Muscle of leg (tissue), 11 donors: Measurements from ENCODE around the gene MAT2A. TPM values are rescaled to one million over a fixed set of nuclear protein-coding genes. Genes with fewer than 3 reads are reported as not detected.
"Not testable (repeated sequence)": the region's sequence is repeated elsewhere in the genome, so short reads cannot be mapped to it uniquely, and the experiment has no call there.

ENCODE experiments used
- DNase-seq: peaks from one replicate; pipeline ENCODE4 v3.0.0; 2013
- H3K27ac ChIP-seq: one replicate; pipeline ENCODE4 v1.5.1; 2013; ENCODE audit warnings: mild to moderate bottlenecking, low read length, control low read depth
- H3K27me3 ChIP-seq: one replicate; pipeline ENCODE4 v1.6.1; 2013; ENCODE audit warnings: low read length; ENCODE audit not compliant: control insufficient read depth, insufficient read depth
- H3K36me3 ChIP-seq: one replicate; pipeline ENCODE4 v1.6.1; 2013; ENCODE audit warnings: low read length; ENCODE audit not compliant: control insufficient read depth, insufficient read depth
- H3K4me1 ChIP-seq: one replicate; pipeline ENCODE4 v1.6.1; 2013; ENCODE audit warnings: low read length; ENCODE audit not compliant: control insufficient read depth, insufficient read depth
- H3K4me3 ChIP-seq: one replicate; pipeline ENCODE4 v1.5.1; 2013; ENCODE audit warnings: low read length, control low read depth
- H3K9me3 ChIP-seq: replicated peaks from 2 replicates; pipeline ENCODE4 v1.6.1; 2013; ENCODE audit warnings: low read depth, low read length; ENCODE audit not compliant: control insufficient read depth
- WGBS: methylation state at CpG from one replicate; pipeline ENCODE4 v1.1.5; 2013; ENCODE audit warnings: missing lambda C conversion rate; ENCODE audit not compliant: insufficient coverage; 5-methylcytosine and 5-hydroxymethylcytosine counted together
- polyA plus RNA-seq, 8 donors: library from polyadenylated mRNA; unstranded; fragments of 120-200 nt; gene quantifications; one replicate each; pipeline versions ENCODE4 v1.2.1 to v1.2.3, GENCODE V29; 2013; ENCODE audit warnings: inconsistent platforms in 1 of 8, low replicate concordance in 1 of 8; ENCODE audit not compliant: insufficient read length in 8 of 8, insufficient read depth in 1 of 8
- total RNA-seq: library from RNA; stranded (reverse); fragments of 120-200 nt; gene quantifications from one replicate; pipeline ENCODE4 v1.2.4, GENCODE V29; 2013

MAT2A gene
- total and polyA plus RNA-seq, 9 donors = 71.5 to 240 (median 179) TPM

DNA sequence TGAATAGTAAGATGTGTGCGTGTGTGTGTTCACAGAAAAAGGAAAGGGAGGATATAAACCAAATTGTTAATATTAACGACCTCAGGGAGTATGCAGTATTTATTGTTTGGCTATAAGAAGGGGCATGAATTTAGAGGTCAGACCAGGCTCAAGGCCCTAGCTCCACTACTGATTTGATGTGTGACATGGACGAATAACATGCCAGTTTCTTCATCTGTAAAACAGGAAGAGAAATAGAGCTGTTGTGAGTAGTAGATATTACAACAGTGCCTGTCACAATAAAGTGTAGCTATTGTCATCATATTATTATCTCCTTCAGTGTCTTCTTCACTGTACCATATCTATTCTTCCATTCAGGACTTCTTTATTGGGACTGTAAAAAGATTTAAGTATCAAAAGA, 4.1 kb upstream of the MAT2A start:
- Histone ChIP-seq H3K4me3 (no peak overlapping the region), H3K4me1 (peaks cover 11% of the 10 kb centered on the region), H3K27ac (no peak overlapping the region), H3K27me3 (no peaks in the 10 kb centered on the region), H3K9me3 (peaks cover 2% of the 10 kb centered on the region), H3K36me3 (peaks cover 1% of the 10 kb centered on the region)
- DNase-seq = no peak
- 80% methylated on average over 2 of the region's 3 CpGs for WGBS

DNA sequence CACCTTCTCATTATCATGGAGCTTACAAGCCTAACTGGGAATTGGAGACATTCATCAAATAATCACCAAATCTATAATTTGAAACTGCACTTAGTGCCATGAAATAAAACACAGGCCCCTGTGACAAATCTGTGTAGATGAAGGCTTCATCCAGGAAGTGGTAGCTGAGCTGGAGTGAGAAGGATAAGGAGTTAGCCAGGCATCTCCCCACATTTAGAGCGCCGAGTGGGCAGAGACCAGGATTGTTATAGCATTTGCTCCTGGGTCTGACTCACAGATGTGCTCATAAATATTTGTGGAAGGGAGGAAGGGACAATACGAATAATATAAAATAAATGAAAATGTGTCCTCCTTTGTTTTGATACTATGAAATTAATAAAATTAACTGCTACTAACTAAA, 2.5 kb upstream of the MAT2A start:
- WGBS = no CpG with 5 or more reads among the region's 3 CpGs
- H3K4me1 ChIP-seq = peaks cover 15% of the 10 kb centered on the region

DNA sequence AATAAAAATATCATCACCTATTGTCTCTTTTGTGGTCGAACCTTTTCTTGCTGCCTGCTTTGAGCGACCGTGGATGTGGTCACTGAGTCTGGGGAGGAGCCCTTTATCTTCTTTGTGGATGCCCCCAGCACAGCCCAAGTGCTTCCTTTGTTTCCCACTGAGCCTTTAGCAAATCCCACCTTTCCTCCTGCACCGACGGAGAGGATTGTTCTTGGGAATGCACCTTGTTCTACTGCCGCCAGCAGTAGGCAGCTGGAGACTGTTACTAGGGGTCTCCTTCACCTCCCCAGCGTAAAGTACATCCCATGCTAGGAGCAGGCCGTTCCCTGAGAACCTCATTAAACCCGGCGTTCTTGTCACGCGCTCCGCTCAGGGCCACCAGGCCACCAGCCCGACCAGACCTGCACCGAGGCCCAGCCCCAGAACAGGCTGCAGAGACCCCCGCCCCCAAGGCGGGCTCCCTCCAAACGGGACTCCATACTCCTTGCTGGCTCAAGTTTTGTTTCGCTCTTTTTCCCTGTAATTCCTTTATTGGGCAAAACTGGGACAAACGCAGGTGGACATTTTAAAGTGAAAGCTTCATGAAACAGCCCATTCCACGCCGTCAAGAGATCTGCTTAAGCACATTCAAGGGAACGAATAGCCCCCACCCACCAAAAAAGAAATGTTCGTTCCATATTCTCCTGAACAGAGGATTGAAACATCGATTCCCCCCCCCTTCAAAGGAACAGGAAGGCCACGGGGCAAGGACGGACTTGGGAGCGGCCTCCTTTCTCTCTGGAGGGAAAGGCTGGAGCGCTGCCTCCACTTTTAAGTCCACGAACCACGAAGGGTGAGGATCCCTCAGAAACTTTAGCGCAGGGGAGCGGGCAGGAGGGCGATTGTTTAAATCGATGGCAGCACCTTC, 1.1 kb upstream of the MAT2A start:
- Histone ChIP-seq H3K4me1 (peaks cover 19% of the 10 kb centered on the region), H3K27me3 (no peaks in the 10 kb centered on the region), H3K36me3 (peaks cover 25% of the 10 kb centered on the region), H3K27ac (peak overlapping the region; percentile 98), H3K4me3 (peak overlapping the region; percentile 94), H3K9me3 (no peaks in the 10 kb centered on the region)
- WGBS = under 1% methylated on average over 28 of the region's 35 CpGs
- DNase-seq = peak; percentile 69

More for the DNA sequence above, 2.5 kb upstream of the MAT2A start:
- no peak overlapping the region for H3K4me3 ChIP-seq
- H3K27me3 ChIP-seq = no peaks in the 10 kb centered on the region
- no peak overlapping the region for H3K27ac ChIP-seq
- no peak for DNase-seq
- H3K36me3 ChIP-seq = peaks cover 12% of the 10 kb centered on the region
- no peaks in the 10 kb centered on the region for H3K9me3 ChIP-seq

DNA sequence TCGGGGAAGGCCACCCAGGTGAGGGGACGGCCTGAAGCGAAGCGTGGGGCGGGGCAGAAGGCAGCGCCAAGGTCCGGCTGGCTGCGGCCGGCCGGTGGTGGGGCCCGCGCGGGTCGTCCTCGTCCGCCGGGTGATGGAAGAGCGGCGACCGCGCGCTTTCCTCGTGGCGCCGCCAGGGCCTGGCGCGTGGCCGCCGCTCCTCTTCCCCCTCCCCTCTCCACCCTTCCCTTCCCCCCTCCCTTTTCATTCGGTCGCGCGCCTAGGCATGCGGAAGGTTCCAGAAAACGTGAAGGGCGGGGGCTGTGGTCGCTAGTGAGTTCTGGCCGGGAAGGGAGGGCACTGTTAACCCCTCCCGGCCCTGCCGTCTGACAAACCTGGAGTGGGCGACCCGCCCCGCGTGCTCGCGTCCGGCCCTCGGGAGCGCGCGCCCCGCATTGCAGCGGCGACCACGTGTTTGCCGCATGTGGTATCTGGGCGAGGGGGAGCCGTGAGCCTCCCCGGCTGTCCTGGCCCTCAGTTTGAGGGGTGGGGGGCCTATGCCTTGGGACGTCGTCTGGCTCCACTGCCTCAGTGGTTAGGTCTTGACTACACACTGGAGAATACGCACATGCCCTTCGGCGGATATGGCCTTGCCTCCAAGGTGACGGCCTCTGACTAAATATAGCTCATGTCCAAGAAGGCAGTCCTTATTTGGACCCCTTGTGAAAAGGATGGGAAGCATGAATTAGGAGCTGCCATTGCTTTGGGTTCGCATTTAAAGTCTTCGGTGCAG, 579 bp downstream of the MAT2A start:
- H3K4me3 ChIP-seq = peak overlapping the region; percentile 94
- H3K9me3 ChIP-seq = no peaks in the 10 kb centered on the region
- peak overlapping the region; percentile 96 for H3K27ac ChIP-seq
- peaks cover 19% of the 10 kb centered on the region for H3K4me1 ChIP-seq
- under 1% methylated on average over 41 of the region's 67 CpGs for WGBS
- H3K36me3 ChIP-seq = peaks cover 42% of the 10 kb centered on the region
- no peaks in the 10 kb centered on the region for H3K27me3 ChIP-seq
- DNase-seq = peak; percentile 91

- DNase-seq = no peak
- H3K36me3 ChIP-seq = peaks cover 47% of the 10 kb centered on the region
- peak overlapping the region; percentile 94 for H3K4me3 ChIP-seq
- no peaks in the 10 kb centered on the region for H3K27me3 ChIP-seq
- peak overlapping the region; percentile 96 for H3K27ac ChIP-seq
- no peaks in the 10 kb centered on the region for H3K9me3 ChIP-seq
- H3K4me1 ChIP-seq = peaks cover 19% of the 10 kb centered on the region
- WGBS = 0% methylated on average over 5 of the region's 11 CpGs
These were observed 1.2 kb downstream of the MAT2A start for GRCh38 chr2:85540133-85540648.

GRCh38 chr2:85541262-85541661, 2.3 kb downstream of the MAT2A start:
- Histone ChIP-seq H3K27me3 (no peaks in the 10 kb centered on the region), H3K36me3 (peaks cover 57% of the 10 kb centered on the region), H3K9me3 (no peaks in the 10 kb centered on the region), H3K4me1 (peaks cover 19% of the 10 kb centered on the region), H3K4me3 (peak overlapping the region; percentile 94), H3K27ac (no peak overlapping the region)
- DNase-seq = no peak
- WGBS = 79% methylated on average over 2 of the region's 4 CpGs

DNA sequence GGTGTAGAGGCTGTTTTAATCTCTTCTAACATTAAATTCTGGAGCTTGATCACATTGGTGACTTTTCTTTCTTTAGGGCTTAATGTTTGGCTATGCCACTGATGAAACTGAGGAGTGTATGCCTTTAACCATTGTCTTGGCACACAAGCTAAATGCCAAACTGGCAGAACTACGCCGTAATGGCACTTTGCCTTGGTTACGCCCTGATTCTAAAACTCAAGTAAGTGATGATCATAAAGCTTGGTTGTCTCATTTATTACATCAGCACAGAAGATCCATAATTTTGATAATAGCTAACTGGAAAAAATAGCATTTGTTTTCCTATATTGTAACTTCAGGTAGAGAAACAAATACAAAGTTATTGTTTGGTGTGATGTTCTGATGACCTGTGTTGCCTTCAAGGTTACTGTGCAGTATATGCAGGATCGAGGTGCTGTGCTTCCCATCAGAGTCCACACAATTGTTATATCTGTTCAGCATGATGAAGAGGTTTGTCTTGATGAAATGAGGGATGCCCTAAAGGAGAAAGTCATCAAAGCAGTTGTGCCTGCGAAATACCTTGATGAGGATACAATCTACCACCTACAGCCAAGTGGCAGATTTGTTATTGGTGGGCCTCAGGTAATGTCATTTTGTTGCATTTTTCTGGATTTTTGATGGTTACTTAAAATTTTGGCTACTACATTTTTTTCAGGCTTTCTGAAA, 2.9 kb downstream of the MAT2A start:
- Histone ChIP-seq H3K27me3 (no peaks in the 10 kb centered on the region), H3K36me3 (peaks cover 63% of the 10 kb centered on the region), H3K4me1 (peaks cover 19% of the 10 kb centered on the region), H3K9me3 (no peaks in the 10 kb centered on the region), H3K27ac (no peak overlapping the region), H3K4me3 (no peak overlapping the region)
- DNase-seq = no peak
- no CpG with 5 or more reads among the region's 5 CpGs for WGBS

DNA sequence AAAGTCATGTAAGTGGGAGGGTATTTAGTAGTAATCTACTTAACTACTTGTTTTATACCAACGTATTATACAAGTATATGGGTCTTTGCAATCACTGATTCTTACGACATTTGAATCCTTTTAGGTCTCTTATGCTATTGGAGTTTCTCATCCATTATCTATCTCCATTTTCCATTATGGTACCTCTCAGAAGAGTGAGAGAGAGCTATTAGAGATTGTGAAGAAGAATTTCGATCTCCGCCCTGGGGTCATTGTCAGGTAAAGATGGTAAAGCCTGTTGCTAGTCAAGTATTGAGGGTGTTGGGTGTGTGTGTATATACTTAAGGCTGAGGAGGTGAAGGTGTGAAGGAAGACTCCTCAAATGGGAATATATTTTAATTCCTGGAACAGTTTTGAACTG, 3.8 kb downstream of the MAT2A start:
- peaks cover 71% of the 10 kb centered on the region for H3K36me3 ChIP-seq
- no peaks in the 10 kb centered on the region for H3K9me3 ChIP-seq
- H3K4me1 ChIP-seq = peaks cover 11% of the 10 kb centered on the region
- H3K4me3 ChIP-seq = no peak overlapping the region
- H3K27me3 ChIP-seq = no peaks in the 10 kb centered on the region
- WGBS = 90% methylated on average over 2 of the region's 4 CpGs
- H3K27ac ChIP-seq = no peak overlapping the region
- DNase-seq = no peak

DNA sequence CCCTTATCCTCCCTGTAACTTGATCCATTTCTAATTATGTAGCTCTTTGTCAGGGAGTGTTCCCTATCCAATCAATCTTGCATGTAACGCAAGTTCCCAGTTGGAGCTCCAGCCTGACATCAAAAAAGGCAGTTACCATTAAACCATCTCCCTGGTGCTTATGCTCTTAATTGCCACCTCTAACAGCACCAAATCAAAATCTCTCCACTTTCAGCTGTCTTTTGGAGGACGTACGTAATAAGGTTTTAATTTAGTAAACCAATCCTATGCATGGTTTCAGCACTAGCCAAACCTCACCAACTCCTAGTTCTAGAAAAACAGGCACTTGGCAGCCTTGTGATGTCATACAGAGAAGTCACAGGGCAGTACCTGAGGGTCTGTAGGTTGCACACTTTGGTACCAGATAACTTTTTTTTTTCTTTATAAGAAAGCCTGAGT, 5.3 kb downstream of the MAT2A start:
- WGBS = no CpG with 5 or more reads among the region's 3 CpGs
- peaks cover 78% of the 10 kb centered on the region for H3K36me3 ChIP-seq
- not testable (repeated sequence) for H3K4me3 ChIP-seq, DNase-seq, H3K27me3 ChIP-seq, H3K27ac ChIP-seq, H3K4me1 ChIP-seq, H3K9me3 ChIP-seq
